ENCODE data around the gene KIAA0513.
A peak's percentile ranks its signal among the peaks of the same experiment; 100 is the strongest.
"Not testable (repeated sequence)": the region's sequence is repeated elsewhere in the genome, so short reads cannot be mapped to it uniquely, and the experiment has no call there.

The KIAA0513 gene

GRCh38 chr16:85051683-85052082 lies 24.1 kb downstream of the KIAA0513 start:
- DNase-seq: no peak

- no peak for DNase-seq
Observed at GRCh38 chr16:85052536-85052935, 24.9 kb downstream of the KIAA0513 start.

- not testable (repeated sequence) for DNase-seq
Observed at GRCh38 chr16:85054321-85054720, 26.7 kb downstream of the KIAA0513 start.

GRCh38 chr16:85054948-85055492 lies 27.4 kb downstream of the KIAA0513 start:
- DNase-seq: no peak

GRCh38 chr16:85055493-85056210 lies 28.1 kb downstream of the KIAA0513 start:
- no peak for DNase-seq

- DNase-seq: no peak
Observed at GRCh38 chr16:85056211-85056748, 28.7 kb downstream of the KIAA0513 start.

- DNase-seq: no peak
Observed at GRCh38 chr16:85057212-85057889, 29.8 kb downstream of the KIAA0513 start.

- peak; percentile 80 for DNase-seq
Observed at GRCh38 chr16:85057948-85058347, 30.4 kb downstream of the KIAA0513 start.

GRCh38 chr16:85058909-85059308 lies 31.3 kb downstream of the KIAA0513 start:
- DNase-seq: no peak

GRCh38 chr16:85061566-85061965 lies 34.0 kb downstream of the KIAA0513 start:
- no peak for DNase-seq

GRCh38 chr16:85062323-85062722 lies 34.7 kb downstream of the KIAA0513 start:
- no peak for DNase-seq

GRCh38 chr16:85062845-85063244 lies 35.2 kb downstream of the KIAA0513 start:
- no peak for DNase-seq

- no peak for DNase-seq
Observed at GRCh38 chr16:85064186-85064585, 36.6 kb downstream of the KIAA0513 start.

GRCh38 chr16:85065099-85065498 lies 37.5 kb downstream of the KIAA0513 start:
- no peak for DNase-seq

GRCh38 chr16:85066346-85066885 lies 38.8 kb downstream of the KIAA0513 start:
- DNase-seq: no peak

GRCh38 chr16:85067024-85067423 lies 39.4 kb downstream of the KIAA0513 start:
- no peak for DNase-seq

- no peak for DNase-seq
Observed at GRCh38 chr16:85067426-85067825, 39.8 kb downstream of the KIAA0513 start.

- DNase-seq: no peak
Observed at GRCh38 chr16:85068746-85069145, 41.2 kb downstream of the KIAA0513 start.

- no peak for DNase-seq
Observed at GRCh38 chr16:85069171-85069570, 41.6 kb downstream of the KIAA0513 start.

GRCh38 chr16:85072076-85072860 lies 44.7 kb downstream of the KIAA0513 start:
- DNase-seq: no peak

- no peak for DNase-seq
Observed at GRCh38 chr16:85072947-85073346, 45.4 kb downstream of the KIAA0513 start.

- no peak for DNase-seq
Observed at GRCh38 chr16:85074225-85074914, 46.8 kb downstream of the KIAA0513 start.

Measured in NCI-H187 treated with DMSO at 0.1 percent for 48 hours (cell line).